CD14-positive monocyte (primary cell): Measurements from ENCODE around the gene SS18. TPM values are rescaled to one million over a fixed set of nuclear protein-coding genes. Genes with fewer than 3 reads are reported as not detected.

ENCODE experiments used
- DNase-seq, 3 donors: peaks; one replicate each; pipeline ENCODE4 v3.0.0-alpha.2; 2011 to 2022
- H2AFZ ChIP-seq: 2 replicates; pipeline ENCODE4 v1.6.0; 2012; ENCODE audit warnings: mild to moderate bottlenecking, low read depth, low read length, inconsistent platforms; ENCODE audit not compliant: insufficient read depth, poor library complexity, severe bottlenecking
- H3K27ac ChIP-seq, 2 donors: 1 replicate in 1 of 2; 2 replicates in 1 of 2; pipeline ENCODE4 v1.5.1; 2012 to 2013; ENCODE audit warnings: low read length in 2 of 2, control low read depth in 1 of 2, inconsistent platforms in 1 of 2, low read depth in 1 of 2, mild to moderate bottlenecking in 1 of 2
- H3K27me3 ChIP-seq, 2 donors: one replicate each; pipeline versions ENCODE4 v1.6.0 to v1.6.1; 2011 to 2013; ENCODE audit warnings: low read length in 2 of 2; ENCODE audit not compliant: control insufficient read depth in 2 of 2, insufficient read depth in 2 of 2
- H3K36me3 ChIP-seq, 2 donors: replicated peaks in 1 of 2; 1 replicate in 1 of 2; 2 replicates in 1 of 2; pipeline versions ENCODE4 v1.5.1 to v1.6.1; 2012 to 2013; ENCODE audit warnings: low read length in 2 of 2, control low read depth in 1 of 2, inconsistent platforms in 1 of 2, mild to moderate bottlenecking in 1 of 2; ENCODE audit not compliant: insufficient read depth in 2 of 2, control insufficient read depth in 1 of 2
- H3K4me1 ChIP-seq, 2 donors: 1 replicate in 1 of 2; 2 replicates in 1 of 2; pipeline versions ENCODE4 v1.5.1 to v1.6.1; 2012 to 2013; ENCODE audit warnings: low read length in 2 of 2, control low read depth in 1 of 2, inconsistent platforms in 1 of 2, mild to moderate bottlenecking in 1 of 2, moderate library complexity in 1 of 2; ENCODE audit not compliant: insufficient read depth in 2 of 2, control insufficient read depth in 1 of 2
- H3K4me2 ChIP-seq: replicated peaks from 2 replicates; pipeline ENCODE3; 2012; ENCODE audit warnings: low read length, moderate library complexity, mild to moderate bottlenecking; ENCODE audit not compliant: poor library complexity, severe bottlenecking; ENCODE audit errors: extremely low read depth
- H3K4me3 ChIP-seq, 3 experiments: fragments of 200-600 bp in 1 of 3; sonication (generic) in 1 of 3; replicated peaks in 1 of 3; 1 replicate in 2 of 3; 2 replicates in 1 of 3; pipeline ENCODE4 v1.5.1; 2011 to 2013; ENCODE audit warnings: low read length in 3 of 3, mild to moderate bottlenecking in 3 of 3, control low read depth in 2 of 3, low read depth in 2 of 3, inconsistent platforms in 1 of 3, moderate library complexity in 1 of 3
- H3K79me2 ChIP-seq: 2 replicates; pipeline ENCODE4 v1.6.0; 2012; ENCODE audit warnings: mild to moderate bottlenecking, control low read depth, inconsistent platforms, low read length, moderate library complexity; ENCODE audit not compliant: insufficient read depth
- H3K9ac ChIP-seq: 2 replicates; pipeline ENCODE4 v1.6.0; 2017; ENCODE audit warnings: low read length, mild to moderate bottlenecking; ENCODE audit not compliant: insufficient read depth, poor library complexity, severe bottlenecking
- H3K9me3 ChIP-seq, 2 donors: replicated peaks in 1 of 2; 1 replicate in 1 of 2; 2 replicates in 1 of 2; pipeline versions ENCODE4 v1.5.1 to v1.6.1; 2012 to 2013; ENCODE audit warnings: low read length in 2 of 2, control low read depth in 1 of 2; ENCODE audit not compliant: control insufficient read depth in 1 of 2, insufficient read depth in 1 of 2
- H4K20me1 ChIP-seq: 2 replicates; pipeline ENCODE4 v1.6.0; 2012; ENCODE audit warnings: mild to moderate bottlenecking, low read length, control low read depth, moderate library complexity; ENCODE audit not compliant: insufficient read depth
- H3K27ac Mint-ChIP-seq, 7 donors: one replicate each; pipeline ENCODE4 v1.8.0; 2020; ENCODE audit warnings: mild to moderate bottlenecking in 7 of 7, mixed read lengths in 7 of 7, moderate library complexity in 6 of 7, inconsistent platforms in 2 of 7
- H3K27me3 Mint-ChIP-seq, 3 donors: one replicate each; pipeline ENCODE4 v1.8.0; 2021 to 2022; ENCODE audit warnings: low read depth in 3 of 3, mild to moderate bottlenecking in 3 of 3, mixed read lengths in 3 of 3, moderate library complexity in 3 of 3, inconsistent platforms in 1 of 3
- H3K36me3 Mint-ChIP-seq, 2 donors: one replicate each; pipeline ENCODE4 v1.8.0; 2020; ENCODE audit warnings: mixed read lengths in 2 of 2, inconsistent platforms in 1 of 2, mild to moderate bottlenecking in 1 of 2
- H3K4me1 Mint-ChIP-seq: one replicate; pipeline ENCODE4 v1.8.0; 2020; ENCODE audit warnings: mild to moderate bottlenecking, mixed read lengths
- H3K4me3 Mint-ChIP-seq, 2 donors: one replicate each; pipeline ENCODE4 v1.8.0; 2020; ENCODE audit warnings: mild to moderate bottlenecking in 2 of 2, mixed read lengths in 2 of 2, moderate library complexity in 1 of 2
- H3K9me3 Mint-ChIP-seq, 7 donors: one replicate each; pipeline ENCODE4 v1.8.0; 2020 to 2022; ENCODE audit warnings: mixed read lengths in 7 of 7, mild to moderate bottlenecking in 6 of 7, moderate library complexity in 6 of 7, inconsistent platforms in 2 of 7
- WGBS: methylation state at CpG from one replicate; pipeline ENCODE4 v1.1.5; 2013; ENCODE audit warnings: missing lambda C conversion rate; ENCODE audit not compliant: insufficient coverage; 5-methylcytosine and 5-hydroxymethylcytosine counted together
- intact Hi-C, 2 donors: fragments of 100-400 bp; cut with micrococcal nuclease; formaldehyde crosslinking; loops; one replicate each; pipeline versions ENCODE4 v1.15.0 to v1.15.1; 2023
- polyA plus RNA-seq, 3 donors: library from polyadenylated mRNA; depleted of rRNA in 1 of 3; unstranded in 2 of 3; stranded (reverse) in 1 of 3; fragments of 300-500 nt in 2 of 3; fragments of >200 nt in 1 of 3; fragmentation: Illumina TruSeq in 2 of 3; gene quantifications; 1 replicate in 2 of 3; 2 replicates in 1 of 3; pipeline ENCODE4 v1.2.3, GENCODE V29; 2012 to 2021
- TF ChIP-seq, protein P1 (sequence below): fragments of 200-600 bp; IDR thresholded peaks from one replicate; pipeline ENCODE4 v1.8.0; 2022; ENCODE audit warnings: antibody characterized with exemption, mild to moderate bottlenecking

The SS18 gene
- polyA plus RNA-seq, 3 donors = 23.0 to 50.5 (median 36.3) TPM

GRCh38 chr18:26036635-26037034 is 53.8 kb downstream of the SS18 start:
- no peaks in the 10 kb centered on the region for H3K27me3 Mint-ChIP-seq
- peaks cover 66 to 86% of the 10 kb centered on the region in 2 donors for H3K36me3 ChIP-seq

DNA sequence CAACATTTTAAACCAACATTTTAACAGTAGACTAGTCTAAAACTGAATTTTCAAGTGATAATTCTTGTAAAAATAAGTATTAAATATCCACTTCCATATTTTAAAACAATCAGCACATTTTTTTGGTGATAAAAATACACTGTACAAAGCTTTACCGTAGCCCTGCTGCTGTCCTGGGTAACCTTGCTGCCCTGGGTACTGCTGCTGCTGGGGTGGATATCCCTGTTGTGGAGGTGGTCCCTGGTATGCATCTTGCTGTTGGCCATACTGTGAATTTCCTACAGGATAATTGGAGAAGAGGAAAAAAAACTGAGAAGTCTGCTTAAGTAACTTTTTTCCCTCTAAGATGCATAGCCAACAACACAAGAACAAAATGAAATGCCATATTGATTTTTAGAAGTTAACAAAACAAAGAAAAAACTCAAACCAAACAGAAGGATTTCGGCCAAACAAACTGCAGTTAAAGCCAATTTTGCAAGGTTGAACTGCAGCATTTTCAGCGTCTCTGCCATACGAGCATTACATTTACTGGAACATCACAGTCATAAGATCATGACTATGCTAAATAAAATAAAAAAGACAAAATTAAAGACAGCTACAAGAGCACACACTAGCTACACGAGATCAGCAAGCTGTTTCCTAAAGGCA is 55.4 kb downstream of the SS18 start:
- Histone ChIP-seq H3K4me3 (no peak overlapping the region), H3K27ac (no peak overlapping the region), H3K9ac (no peak overlapping the region), H3K9me3 (no peaks in the 10 kb centered on the region), H3K36me3 (peaks cover 82 to 95% of the 10 kb centered on the region in 2 donors), H2AFZ (no peak overlapping the region), H3K4me1 (no peaks in the 10 kb centered on the region), H3K27me3 (no peaks in the 10 kb centered on the region), H4K20me1 (no peaks in the 10 kb centered on the region), H3K4me2 (no peak overlapping the region), H3K79me2 (no peaks in the 10 kb centered on the region)
- peak overlapping the region in 1 of 7 donors; percentile 2 for H3K27ac Mint-ChIP-seq
- WGBS = no CpG with 5 or more reads among the region's 5 CpGs
- intact Hi-C loops = no loop called here
- H3K36me3 Mint-ChIP-seq = peaks cover 64 to 80% of the 10 kb centered on the region in 2 donors
- no peak for DNase-seq
- no peaks in the 10 kb centered on the region for H3K9me3 Mint-ChIP-seq
- no peaks in the 10 kb centered on the region for H3K27me3 Mint-ChIP-seq
- no peaks in the 10 kb centered on the region for H3K4me1 Mint-ChIP-seq
- TF ChIP-seq, protein P1, sequence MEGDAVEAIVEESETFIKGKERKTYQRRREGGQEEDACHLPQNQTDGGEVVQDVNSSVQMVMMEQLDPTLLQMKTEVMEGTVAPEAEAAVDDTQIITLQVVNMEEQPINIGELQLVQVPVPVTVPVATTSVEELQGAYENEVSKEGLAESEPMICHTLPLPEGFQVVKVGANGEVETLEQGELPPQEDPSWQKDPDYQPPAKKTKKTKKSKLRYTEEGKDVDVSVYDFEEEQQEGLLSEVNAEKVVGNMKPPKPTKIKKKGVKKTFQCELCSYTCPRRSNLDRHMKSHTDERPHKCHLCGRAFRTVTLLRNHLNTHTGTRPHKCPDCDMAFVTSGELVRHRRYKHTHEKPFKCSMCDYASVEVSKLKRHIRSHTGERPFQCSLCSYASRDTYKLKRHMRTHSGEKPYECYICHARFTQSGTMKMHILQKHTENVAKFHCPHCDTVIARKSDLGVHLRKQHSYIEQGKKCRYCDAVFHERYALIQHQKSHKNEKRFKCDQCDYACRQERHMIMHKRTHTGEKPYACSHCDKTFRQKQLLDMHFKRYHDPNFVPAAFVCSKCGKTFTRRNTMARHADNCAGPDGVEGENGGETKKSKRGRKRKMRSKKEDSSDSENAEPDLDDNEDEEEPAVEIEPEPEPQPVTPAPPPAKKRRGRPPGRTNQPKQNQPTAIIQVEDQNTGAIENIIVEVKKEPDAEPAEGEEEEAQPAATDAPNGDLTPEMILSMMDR = no peak
- H3K4me3 Mint-ChIP-seq = no peak overlapping the region

More at GRCh38 chr18:26036635-26037034, 53.8 kb downstream of the SS18 start:
- TF ChIP-seq, protein P1 = no peak
- Histone ChIP-seq H3K9ac (no peak overlapping the region), H4K20me1 (peaks cover 6% of the 10 kb centered on the region), H2AFZ (no peak overlapping the region), H3K79me2 (no peaks in the 10 kb centered on the region), H3K4me1 (no peaks in the 10 kb centered on the region), H3K4me3 (no peak overlapping the region), H3K9me3 (no peaks in the 10 kb centered on the region), H3K4me2 (no peak overlapping the region), H3K27me3 (no peaks in the 10 kb centered on the region), H3K27ac (no peak overlapping the region)
- Mint-ChIP-seq H3K36me3 (peaks cover 53 to 70% of the 10 kb centered on the region in 2 donors), H3K4me1 (no peaks in the 10 kb centered on the region), H3K9me3 (no peaks in the 10 kb centered on the region), H3K4me3 (no peak overlapping the region), H3K27ac (no peak overlapping the region)
- intact Hi-C loops = no loop called here
- no peak for DNase-seq
